Smooth muscle cell (in vitro differentiated cells): ENCODE data around the gene DCBLD2. TPM values are rescaled to one million over a fixed set of nuclear protein-coding genes. Genes with fewer than 3 reads are reported as not detected.
A peak's percentile ranks its signal among the peaks of the same experiment; 100 is the strongest.

ENCODE experiments used
- DNase-seq: peaks from one replicate; lab custom pipeline; 2025; ENCODE audit not compliant: unreplicated experiment; lab: John Stamatoyannopoulos, UW
- H2AFZ ChIP-seq: fragments of 200-600 bp; sonication (generic); 2 replicates; pipeline ENCODE4 v1.6.0; 2016; ENCODE audit warnings: antibody characterized with exemption, low read depth, mild to moderate bottlenecking
- H3F3A ChIP-seq: fragments of 200-600 bp; sonication (generic); 2 replicates; pipeline ENCODE4 v1.6.0; 2017; ENCODE audit warnings: antibody characterized with exemption, low read depth
- H3K27ac ChIP-seq: fragments of 200-600 bp; sonication (generic); 2 replicates; pipeline ENCODE4 v1.5.1; 2016; ENCODE audit warnings: low read depth, mild to moderate bottlenecking
- H3K27me3 ChIP-seq: fragments of 200-600 bp; sonication (generic); 2 replicates; pipeline ENCODE4 v1.6.1; 2016; ENCODE audit warnings: low read depth, mild to moderate bottlenecking
- H3K36me3 ChIP-seq: fragments of 200-600 bp; sonication (generic); 2 replicates; pipeline ENCODE4 v1.5.1; 2016; ENCODE audit warnings: low read depth
- H3K4me1 ChIP-seq: fragments of 200-600 bp; sonication (generic); 2 replicates; pipeline ENCODE4 v1.5.1; 2016; ENCODE audit warnings: low read depth
- H3K4me2 ChIP-seq: fragments of 200-600 bp; sonication (generic); 2 replicates; pipeline ENCODE4 v1.6.0; 2016; ENCODE audit warnings: mild to moderate bottlenecking
- H3K4me3 ChIP-seq: fragments of 200-600 bp; sonication (generic); 2 replicates; pipeline ENCODE4 v1.5.1; 2016; ENCODE audit warnings: mild to moderate bottlenecking
- H3K79me2 ChIP-seq: fragments of 200-600 bp; sonication (generic); 2 replicates; pipeline ENCODE4 v1.6.0; 2016; ENCODE audit warnings: low read depth, mild to moderate bottlenecking
- H3K9ac ChIP-seq: fragments of 200-600 bp; sonication (generic); 2 replicates; pipeline ENCODE4 v1.6.0; 2016; ENCODE audit warnings: low read depth
- H3K9me3 ChIP-seq: fragments of 200-600 bp; sonication (generic); replicated peaks from 2 replicates; pipeline ENCODE4 v1.5.1; 2016; ENCODE audit warnings: low read depth
- H4K20me1 ChIP-seq: fragments of 200-600 bp; sonication (generic); 2 replicates; pipeline ENCODE4 v1.6.0; 2016; ENCODE audit warnings: low read depth
- CTCF ChIP-seq: fragments of 200-600 bp; sonication (generic); IDR thresholded peaks from 2 replicates; pipeline ENCODE4 v1.5.1; 2017; ENCODE audit warnings: borderline replicate concordance, mild to moderate bottlenecking, antibody characterized with exemption; ENCODE audit not compliant: insufficient read depth, poor library complexity, severe bottlenecking
- WGBS: methylation state at CpG from one replicate; pipeline ENCODE4 v1.1.7; 2016; ENCODE audit warnings: low lambda C conversion rate; 5-methylcytosine and 5-hydroxymethylcytosine counted together
- polyA plus RNA-seq: library from polyadenylated mRNA; unstranded; fragments of >200 nt; fragmentation: Nextera tagmentation; extraction: Ambion mirVana; gene quantifications from 2 replicates; pipeline ENCODE4 v1.2.1, GENCODE V29; 2016
- total RNA-seq: library from RNA; depleted of rRNA; stranded (reverse); fragments of >200 nt; gene quantifications from 2 replicates; pipeline ENCODE4 v1.2.3, GENCODE V29; 2014

Gene DCBLD2
- total and polyA plus RNA-seq, 2 experiments from 2014 or later = 39.9 to 111 TPM

- H3K4me3 ChIP-seq = no peak overlapping the region
- no peak for TF ChIP-seq CTCF
- no peaks in the 10 kb centered on the region for H3K27me3 ChIP-seq
- H3F3A ChIP-seq = no peaks in the 10 kb centered on the region
- H4K20me1 ChIP-seq = peaks cover 21% of the 10 kb centered on the region
- peaks cover 24% of the 10 kb centered on the region for H3K79me2 ChIP-seq
- peaks cover 14% of the 10 kb centered on the region for H3K4me1 ChIP-seq
- H3K9ac ChIP-seq = no peak overlapping the region
- H3K9me3 ChIP-seq = no peaks in the 10 kb centered on the region
- no peak overlapping the region for H3K27ac ChIP-seq
- 94% methylated on average over 11 of the region's 11 CpGs for WGBS
- H3K4me2 ChIP-seq = no peak overlapping the region
- no peak for DNase-seq
- no peaks in the 10 kb centered on the region for H3K36me3 ChIP-seq
- no peak overlapping the region for H2AFZ ChIP-seq
These were observed 2.4 kb upstream of the DCBLD2 start for GRCh38 chr3:98903705-98904481.

GRCh38 chr3:98903099-98903498 is 1.6 kb upstream of the DCBLD2 start:
- no peaks in the 10 kb centered on the region for H3K36me3 ChIP-seq
- H3K4me1 ChIP-seq = peaks cover 22% of the 10 kb centered on the region
- no peak overlapping the region for H3K9ac ChIP-seq
- peaks cover 28% of the 10 kb centered on the region for H4K20me1 ChIP-seq
- no peaks in the 10 kb centered on the region for H3K9me3 ChIP-seq
- no peak overlapping the region for H3K27ac ChIP-seq
- WGBS = 83% methylated on average over 3 of the region's 3 CpGs
- H3K27me3 ChIP-seq = no peaks in the 10 kb centered on the region
- no peak overlapping the region for H3K4me3 ChIP-seq
- H3K79me2 ChIP-seq = peaks cover 32% of the 10 kb centered on the region
- H3F3A ChIP-seq = no peaks in the 10 kb centered on the region
- no peak for TF ChIP-seq CTCF
- H3K4me2 ChIP-seq = no peak overlapping the region
- no peak overlapping the region for H2AFZ ChIP-seq
- no peak for DNase-seq

DNA sequence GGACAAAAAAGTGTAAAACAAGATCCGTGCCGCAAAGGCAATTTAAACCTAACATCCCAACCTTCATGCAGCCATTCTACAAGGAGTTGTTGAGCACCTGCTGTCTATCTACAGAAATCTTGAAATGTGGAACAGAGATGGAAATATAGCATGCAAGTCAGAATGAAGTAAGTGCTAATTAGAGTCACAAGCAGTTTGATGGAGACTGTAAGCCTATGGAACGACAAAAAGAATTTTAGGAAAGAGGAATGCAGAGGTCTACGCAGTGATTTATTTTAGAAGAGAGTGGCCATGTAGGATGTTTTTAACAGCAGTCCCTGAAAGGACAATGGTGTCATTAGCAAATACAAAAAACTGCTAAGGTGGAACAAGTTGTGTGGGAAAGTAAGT is 851 bp upstream of the DCBLD2 start:
- H3K4me1 ChIP-seq = peaks cover 27% of the 10 kb centered on the region
- WGBS = 22% methylated on average over 4 of the region's 4 CpGs
- peaks cover 40% of the 10 kb centered on the region for H3K79me2 ChIP-seq
- H3K27ac ChIP-seq = peak overlapping the region; percentile 64
- no peak for TF ChIP-seq CTCF
- no peaks in the 10 kb centered on the region for H3K9me3 ChIP-seq
- peak overlapping the region; percentile 83 for H3K4me3 ChIP-seq
- peak overlapping the region; percentile 85 for H3K4me2 ChIP-seq
- no peaks in the 10 kb centered on the region for H3F3A ChIP-seq
- peaks cover 36% of the 10 kb centered on the region for H4K20me1 ChIP-seq
- no peaks in the 10 kb centered on the region for H3K27me3 ChIP-seq
- H2AFZ ChIP-seq = peak overlapping the region; percentile 76
- peak overlapping the region; percentile 59 for H3K9ac ChIP-seq
- DNase-seq = no peak
- H3K36me3 ChIP-seq = no peaks in the 10 kb centered on the region

- Histone ChIP-seq H3K79me2 (peaks cover 53% of the 10 kb centered on the region), H4K20me1 (peaks cover 49% of the 10 kb centered on the region), H3F3A (no peaks in the 10 kb centered on the region), H3K36me3 (no peaks in the 10 kb centered on the region), H3K4me1 (peaks cover 27% of the 10 kb centered on the region), H3K9ac (peak overlapping the region; percentile 89), H3K27ac (peak overlapping the region; percentile 78), H3K4me2 (peak overlapping the region; percentile 92), H3K9me3 (no peaks in the 10 kb centered on the region), H2AFZ (peak overlapping the region; percentile 82), H3K27me3 (no peaks in the 10 kb centered on the region), H3K4me3 (peak overlapping the region; percentile 83)
- TF ChIP-seq CTCF = no peak
- WGBS = 0% methylated on average over 5 of the region's 26 CpGs
- DNase-seq = peak; percentile 50
These were observed 440 bp downstream of the DCBLD2 start for GRCh38 chr3:98901119-98901391.
